ENCODE data around the gene ZNF385C. TPM values are rescaled to one million over a fixed set of nuclear protein-coding genes. Genes with fewer than 3 reads are reported as not detected.

The ZNF385C gene
- total RNA-seq, 1 experiment from 2014 or later, result 1.1 TPM

- RAD21 ChIA-PET (ENCODE audit: low non-redundant PET in 1 of 2, low total read pairs in 2 of 2, uncharacterized antibody in 2 of 2, unreplicated experiment in 2 of 2), result no interaction called here
- Histone ChIP-seq H3K27ac (ENCODE audit: low read depth, low read length) (no peak overlapping the region), H3K4me2 (ENCODE audit: low read length) (no peak overlapping the region), H3K27me3 (ENCODE audit: insufficient read depth, low read length) (no peaks in the 10 kb centered on the region), H4K20me1 (ENCODE audit: insufficient read depth) (no peaks in the 10 kb centered on the region), H3K4me1 (ENCODE audit: control insufficient read depth in 1 of 2, insufficient read depth in 2 of 2, low read length in 2 of 2) (peaks cover 7 to 15% of the 10 kb centered on the region in 2 experiments; a peak in 3 of 4 replicates), H2AFZ (ENCODE audit: low read depth, low read length, poor library complexity, severe bottlenecking) (no peak overlapping the region), H3K9me3 (ENCODE audit: control insufficient read depth in 1 of 2, insufficient read depth in 1 of 2, low read depth in 1 of 2, low read length in 2 of 2) (no peaks in the 10 kb centered on the region), H3K9me2 (ENCODE audit: insufficient read depth) (no peaks in the 10 kb centered on the region), H3K36me3 (ENCODE audit: control insufficient read depth in 1 of 2, insufficient read depth in 2 of 2, low read length in 2 of 2) (no peaks in the 10 kb centered on the region; a peak in 1 of 4 replicates), H3K4me3 (replicated peaks in 1 of 2; ENCODE audit: low read depth in 1 of 2, low read length in 2 of 2) (no peak overlapping the region), H3K79me2 (ENCODE audit: insufficient read depth, low read length) (no peaks in the 10 kb centered on the region), H3K9ac (ENCODE audit: low read length) (no peak overlapping the region)
- intact Hi-C loops (cut with micrococcal nuclease), result no loop called here
- BruUV-seq (replicated peaks), result no TSS peak
- POLR2A ChIA-PET, result no interaction called here
- DNase-seq (ENCODE audit: low read depth, low spot score), result no peak
- TF ChIP-seq YY1 (IDR thresholded peaks at IDR 0.05; ENCODE audit: extremely low read depth, insufficient replicate concordance, low read depth, low read length) (no peak), TCF7L2 (IDR thresholded peaks at IDR 0.05; ENCODE audit: borderline replicate concordance, extremely low read depth, insufficient read depth, insufficient read length) (no peak), CBX3 (IDR thresholded peaks at IDR 0.05; ENCODE audit: low read depth) (no peak)
- CTCF ChIA-PET, result interaction anchor here (0.7 to 1.2 kb wide), 2 partner anchors 48 to 143 kb away, joined by 3 read pairs; no protein-coding TSS in a partner anchor
- ATAC-seq, result no peak
Observed at GRCh38 chr17:42109086-42109485, 10.8 kb upstream of the ZNF385C start.

GRCh38 chr17:42107597-42108576 is 9.6 kb upstream of the ZNF385C start:
- CTCF ChIA-PET, result interaction anchor here (0.9 to 1.3 kb wide), 3 partner anchors 10 to 47 kb away, joined by 3 read pairs; no protein-coding TSS in a partner anchor
- Histone ChIP-seq H2AFZ (ENCODE audit: low read depth, low read length, poor library complexity, severe bottlenecking) (no peak overlapping the region), H3K9me2 (ENCODE audit: insufficient read depth) (no peaks in the 10 kb centered on the region), H3K79me2 (ENCODE audit: insufficient read depth, low read length) (no peaks in the 10 kb centered on the region), H3K9ac (ENCODE audit: low read length) (peak overlapping the region; percentile 43; the same call in 1 of the 2 replicates), H3K4me1 (ENCODE audit: control insufficient read depth in 1 of 2, insufficient read depth in 2 of 2, low read length in 2 of 2) (peaks cover 7 to 15% of the 10 kb centered on the region in 2 experiments; a peak in 3 of 4 replicates), H3K9me3 (ENCODE audit: control insufficient read depth in 1 of 2, insufficient read depth in 1 of 2, low read depth in 1 of 2, low read length in 2 of 2) (no peaks in the 10 kb centered on the region), H3K27me3 (ENCODE audit: insufficient read depth, low read length) (no peaks in the 10 kb centered on the region), H3K27ac (ENCODE audit: low read depth, low read length) (no peak overlapping the region; the same call in 1 of the 2 replicates), H3K4me3 (replicated peaks in 1 of 2; ENCODE audit: low read depth in 1 of 2, low read length in 2 of 2) (peak overlapping the region; percentile 33 to 51), H4K20me1 (ENCODE audit: insufficient read depth) (no peaks in the 10 kb centered on the region), H3K36me3 (ENCODE audit: control insufficient read depth in 1 of 2, insufficient read depth in 2 of 2, low read length in 2 of 2) (no peaks in the 10 kb centered on the region), H3K4me2 (ENCODE audit: low read length) (peak overlapping the region; percentile 82)
- POLR2A ChIA-PET, result interaction anchor here (1.4 kb wide), 1 partner anchor 53 kb away, joined by 3 read pairs; no protein-coding TSS in a partner anchor
- TF ChIP-seq RAD21 (IDR thresholded peaks at IDR 0.05; ENCODE audit: low read depth) (no peak), POLR2AphosphoS5 (IDR thresholded peaks at IDR 0.05; ENCODE audit: low read depth, low read length) (peak; percentile 66)
- peak; percentile 99 for ATAC-seq
- no TSS peak for BruUV-seq (replicated peaks)
- peak; percentile 74 for DNase-seq (ENCODE audit: low read depth, low spot score)
- RAD21 ChIA-PET (ENCODE audit: low non-redundant PET in 1 of 2, low total read pairs in 2 of 2, uncharacterized antibody in 2 of 2, unreplicated experiment in 2 of 2), result interaction anchor here in 1 of 2 experiments (0.7 kb wide), 1 partner anchor 72 kb away, joined by 6 read pairs; no protein-coding TSS in a partner anchor
- intact Hi-C loops (cut with micrococcal nuclease), result no loop called here
